ENCODE data around the gene KIAA1549. TPM values are rescaled to one million over a fixed set of nuclear protein-coding genes. Genes with fewer than 3 reads are reported as not detected.
A peak's percentile ranks its signal among the peaks of the same experiment; 100 is the strongest.

KIAA1549 gene
- total and polyA plus RNA-seq, 9 of the 15 experiments (the other 6 are each of a cell fraction or from before 2014, with no cell fraction given), result 0.01 to 0.29 (median 0.07) TPM

GRCh38 chr7:138886501-138886917 is 94.7 kb downstream of the KIAA1549 start (continued):
- TF ChIP-seq RREB1 (CRISPR knock-in tag; IDR thresholded peaks at IDR 0.05) (no peak), HDAC8 (tag; IDR thresholded peaks at IDR 0.05) (no peak), CC2D1A (IDR thresholded peaks at IDR 0.05) (0 out of 2 replicates have a peak, but pooled peaks have one; percentile 47), TAF15 (IDR thresholded peaks at IDR 0.05; ENCODE audit: low read depth, low read length) (no peak), HNRNPK (IDR thresholded peaks at IDR 0.05; ENCODE audit: low read depth, low read length, poor library complexity, severe bottlenecking) (no peak), SMARCC2 (IDR thresholded peaks at IDR 0.05; ENCODE audit: low read depth) (no peak), ZBTB12 (CRISPR knock-in tag; IDR thresholded peaks at IDR 0.05) (no peak), CCNT2 (IDR thresholded peaks at IDR 0.05; ENCODE audit: borderline replicate concordance, extremely low read depth, insufficient read length, low read depth, low read length) (no peak), PREB (CRISPR knock-in tag; IDR thresholded peaks at IDR 0.05) (no peak), CLOCK (CRISPR knock-in tag; IDR thresholded peaks at IDR 0.05; ENCODE audit: borderline replicate concordance) (no peak), ZBTB49 (CRISPR knock-in tag; IDR thresholded peaks at IDR 0.05; ENCODE audit: borderline replicate concordance) (no peak), HDGF (IDR thresholded peaks at IDR 0.05) (no peak)
- TF ChIP-seq, protein P1, sequence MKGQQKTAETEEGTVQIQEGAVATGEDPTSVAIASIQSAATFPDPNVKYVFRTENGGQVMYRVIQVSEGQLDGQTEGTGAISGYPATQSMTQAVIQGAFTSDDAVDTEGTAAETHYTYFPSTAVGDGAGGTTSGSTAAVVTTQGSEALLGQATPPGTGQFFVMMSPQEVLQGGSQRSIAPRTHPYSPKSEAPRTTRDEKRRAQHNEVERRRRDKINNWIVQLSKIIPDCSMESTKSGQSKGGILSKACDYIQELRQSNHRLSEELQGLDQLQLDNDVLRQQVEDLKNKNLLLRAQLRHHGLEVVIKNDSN (CRISPR knock-in tag; IDR thresholded peaks at IDR 0.05), result no peak
